Muscle layer of colon (tissue), 2 donors: ENCODE data around the gene CCSER1.

Experiments used
- H3K27ac ChIP-seq: one replicate; pipeline ENCODE4 v1.7.0; 2013; ENCODE audit warnings: low read depth, mild to moderate bottlenecking, low read length, moderate library complexity
- H3K27me3 ChIP-seq, 2 donors: one replicate each; pipeline ENCODE4 v1.7.0; 2013; ENCODE audit warnings: low read length in 2 of 2, mild to moderate bottlenecking in 2 of 2; ENCODE audit not compliant: insufficient read depth in 2 of 2, control insufficient read depth in 1 of 2
- H3K36me3 ChIP-seq: one replicate; pipeline ENCODE4 v1.7.0; 2013; ENCODE audit warnings: mild to moderate bottlenecking, low read length; ENCODE audit not compliant: insufficient read depth
- H3K4me1 ChIP-seq: one replicate; pipeline ENCODE4 v1.7.0; 2013; ENCODE audit warnings: mild to moderate bottlenecking, low read length; ENCODE audit not compliant: insufficient read depth
- H3K4me3 ChIP-seq, 2 donors: one replicate each; pipeline ENCODE4 v1.7.0; 2013; ENCODE audit warnings: low read length in 2 of 2, low read depth in 1 of 2, mild to moderate bottlenecking in 1 of 2, moderate library complexity in 1 of 2
- H3K9ac ChIP-seq: one replicate; pipeline ENCODE4 v1.7.0; 2013; ENCODE audit warnings: low read length
- H3K9me3 ChIP-seq: one replicate; pipeline ENCODE4 v1.7.0; 2013; ENCODE audit warnings: mild to moderate bottlenecking, low read length
- donor health status: abdominal sarcoma.
- donor health status: Adenocarcinoma of cecum.

CCSER1 gene

DNA sequence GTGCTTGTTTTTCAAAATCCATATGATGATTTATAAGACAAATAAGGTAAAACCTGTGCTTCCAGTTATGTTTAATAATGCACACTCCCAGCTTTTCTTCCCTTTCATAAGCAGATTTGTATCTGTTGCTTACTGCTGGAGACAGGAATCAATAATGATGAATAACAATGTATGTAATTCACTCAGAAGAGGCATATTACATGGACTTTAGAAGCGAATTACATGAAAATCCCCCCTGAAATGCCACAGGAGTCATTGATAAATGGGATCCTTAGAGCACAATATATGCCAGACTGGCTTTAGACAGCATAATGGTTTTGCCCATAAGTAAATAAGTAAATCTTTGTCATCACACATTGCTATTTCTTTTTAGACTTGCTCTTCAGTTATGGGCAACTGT lies 892.3 kb downstream of the CCSER1 start:
- Histone ChIP-seq H3K9me3 (no peaks in the 10 kb centered on the region), H3K4me1 (no peaks in the 10 kb centered on the region), H3K9ac (no peak overlapping the region), H3K36me3 (no peaks in the 10 kb centered on the region), H3K27me3 (no peaks in the 10 kb centered on the region), H3K27ac (no peak overlapping the region), H3K4me3 (no peak overlapping the region)

GRCh38 chr4:91025241-91026148 lies 898.3 kb downstream of the CCSER1 start:
- Histone ChIP-seq H3K9ac (no peak overlapping the region), H3K4me1 (no peaks in the 10 kb centered on the region), H3K4me3 (no peak overlapping the region), H3K9me3 (no peaks in the 10 kb centered on the region), H3K27ac (no peak overlapping the region), H3K27me3 (no peaks in the 10 kb centered on the region), H3K36me3 (no peaks in the 10 kb centered on the region)

GRCh38 chr4:91028228-91028627 lies 901.0 kb downstream of the CCSER1 start:
- H3K27me3 ChIP-seq: no peaks in the 10 kb centered on the region
- no peak overlapping the region for H3K27ac ChIP-seq
- H3K4me1 ChIP-seq: no peaks in the 10 kb centered on the region
- H3K9ac ChIP-seq: no peak overlapping the region
- no peak overlapping the region for H3K4me3 ChIP-seq
- no peaks in the 10 kb centered on the region for H3K9me3 ChIP-seq
- H3K36me3 ChIP-seq: no peaks in the 10 kb centered on the region

DNA sequence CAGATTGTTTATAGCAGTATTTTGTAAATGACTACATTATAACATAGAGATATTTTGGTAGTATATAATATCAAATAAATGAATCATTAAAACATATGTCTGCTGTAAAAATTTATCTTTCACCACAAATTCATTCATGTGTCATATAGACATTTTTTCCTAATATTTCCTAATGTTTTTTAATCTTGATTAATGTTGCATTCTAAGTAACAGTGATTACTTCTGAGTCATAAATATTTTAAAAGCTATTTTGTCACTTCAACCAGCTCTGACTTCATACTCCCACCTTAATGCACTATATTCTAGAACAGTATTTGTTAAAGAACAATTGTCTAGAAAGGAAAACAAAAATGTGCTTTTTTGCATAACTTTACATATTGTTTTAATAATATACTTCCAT lies 904.6 kb downstream of the CCSER1 start:
- Histone ChIP-seq H3K9ac (no peak overlapping the region), H3K4me3 (no peak overlapping the region), H3K27me3 (no peaks in the 10 kb centered on the region), H3K9me3 (no peaks in the 10 kb centered on the region), H3K27ac (no peak overlapping the region), H3K4me1 (no peaks in the 10 kb centered on the region), H3K36me3 (no peaks in the 10 kb centered on the region)

- H3K9me3 ChIP-seq: no peaks in the 10 kb centered on the region
- no peak overlapping the region for H3K27ac ChIP-seq
- no peaks in the 10 kb centered on the region for H3K36me3 ChIP-seq
- no peak overlapping the region for H3K9ac ChIP-seq
- H3K4me1 ChIP-seq: no peaks in the 10 kb centered on the region
- no peak overlapping the region for H3K4me3 ChIP-seq
- no peaks in the 10 kb centered on the region for H3K27me3 ChIP-seq
These were observed 905.7 kb downstream of the CCSER1 start for GRCh38 chr4:91032725-91033445.

- Histone ChIP-seq H3K9ac (no peak overlapping the region), H3K4me3 (no peak overlapping the region), H3K9me3 (no peaks in the 10 kb centered on the region), H3K27me3 (no peaks in the 10 kb centered on the region), H3K36me3 (no peaks in the 10 kb centered on the region), H3K27ac (no peak overlapping the region), H3K4me1 (no peaks in the 10 kb centered on the region)
These were observed 908.1 kb downstream of the CCSER1 start for GRCh38 chr4:91035276-91035675.

GRCh38 chr4:91037951-91038350 lies 910.8 kb downstream of the CCSER1 start:
- Histone ChIP-seq H3K9me3 (no peaks in the 10 kb centered on the region), H3K27me3 (no peaks in the 10 kb centered on the region), H3K36me3 (no peaks in the 10 kb centered on the region), H3K4me3 (no peak overlapping the region), H3K27ac (no peak overlapping the region), H3K4me1 (no peaks in the 10 kb centered on the region), H3K9ac (no peak overlapping the region)

- H3K9ac ChIP-seq: no peak overlapping the region
- no peak overlapping the region for H3K27ac ChIP-seq
- no peaks in the 10 kb centered on the region for H3K27me3 ChIP-seq
- no peaks in the 10 kb centered on the region for H3K4me1 ChIP-seq
- no peak overlapping the region for H3K4me3 ChIP-seq
- no peaks in the 10 kb centered on the region for H3K9me3 ChIP-seq
- no peaks in the 10 kb centered on the region for H3K36me3 ChIP-seq
These were observed 930.7 kb downstream of the CCSER1 start for GRCh38 chr4:91057871-91058270.

GRCh38 chr4:91058345-91058744 lies 931.2 kb downstream of the CCSER1 start:
- H3K9me3 ChIP-seq: no peaks in the 10 kb centered on the region
- no peak overlapping the region for H3K9ac ChIP-seq
- no peaks in the 10 kb centered on the region for H3K27me3 ChIP-seq
- H3K4me1 ChIP-seq: no peaks in the 10 kb centered on the region
- no peak overlapping the region for H3K27ac ChIP-seq
- no peak overlapping the region for H3K4me3 ChIP-seq
- no peaks in the 10 kb centered on the region for H3K36me3 ChIP-seq

DNA sequence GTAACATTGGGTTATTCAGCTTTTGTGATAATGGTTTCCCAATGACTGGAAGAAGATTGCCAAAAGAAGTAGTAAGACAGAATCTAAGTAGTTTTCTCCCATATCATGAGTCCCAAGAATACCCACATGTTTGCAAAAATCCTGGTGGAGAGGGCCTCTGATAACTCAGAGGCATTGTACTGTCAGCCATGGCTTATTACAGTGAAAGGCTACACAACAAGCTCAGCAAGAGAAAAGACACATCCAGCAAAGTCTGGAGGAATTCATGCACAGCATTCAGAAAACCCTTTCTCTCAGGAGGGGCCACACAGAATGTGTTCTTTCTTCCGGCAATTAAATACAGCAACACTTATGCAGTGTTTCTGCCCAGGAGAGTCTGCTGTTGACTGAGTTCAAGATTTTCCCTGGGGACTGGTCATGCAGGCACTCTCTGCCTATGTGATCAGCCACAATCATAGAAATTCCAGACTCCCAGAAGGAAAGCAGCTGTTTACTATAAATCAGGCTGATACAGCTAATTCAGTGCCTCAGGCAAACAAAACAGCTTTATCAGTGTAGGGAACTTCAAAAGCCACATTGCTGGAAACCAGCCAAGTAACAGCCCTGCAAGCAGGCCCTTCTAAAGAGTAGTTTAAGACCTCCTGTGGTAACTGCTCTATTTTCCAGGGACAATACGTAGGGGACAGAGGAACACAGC lies 937.1 kb downstream of the CCSER1 start:
- no peak overlapping the region for H3K4me3 ChIP-seq
- no peak overlapping the region for H3K27ac ChIP-seq
- peaks cover 8% of the 10 kb centered on the region for H3K4me1 ChIP-seq
- no peaks in the 10 kb centered on the region for H3K36me3 ChIP-seq
- H3K9me3 ChIP-seq: no peaks in the 10 kb centered on the region
- no peaks in the 10 kb centered on the region for H3K27me3 ChIP-seq
- H3K9ac ChIP-seq: no peak overlapping the region

DNA sequence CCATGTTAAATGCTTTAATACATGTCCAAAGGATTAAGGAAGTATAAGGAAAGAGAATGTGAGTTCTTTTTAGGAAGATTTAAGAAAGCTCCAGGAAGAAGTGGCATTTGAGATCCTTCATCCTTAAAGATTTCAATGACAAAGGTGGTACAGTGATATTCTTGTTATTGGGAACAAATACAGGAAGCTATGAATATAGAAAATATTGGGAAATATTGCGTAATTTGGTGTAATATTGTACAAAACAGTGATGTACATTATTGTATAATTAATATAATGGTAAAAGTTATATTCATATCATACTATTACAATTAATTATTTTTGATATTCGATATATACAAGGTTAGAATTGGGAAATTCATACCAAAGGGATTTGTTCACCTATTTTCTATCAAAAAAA lies 937.9 kb downstream of the CCSER1 start:
- Histone ChIP-seq H3K9ac (no peak overlapping the region), H3K4me3 (no peak overlapping the region), H3K9me3 (no peaks in the 10 kb centered on the region), H3K36me3 (no peaks in the 10 kb centered on the region), H3K4me1 (peaks cover 8% of the 10 kb centered on the region), H3K27me3 (no peaks in the 10 kb centered on the region), H3K27ac (no peak overlapping the region)
